GM12878 (cell line): ENCODE data around the gene RBM4. TPM values are rescaled to one million over a fixed set of nuclear protein-coding genes. Genes with fewer than 3 reads are reported as not detected.

Experiments used
- ATAC-seq: fragments of 200-7000 bp; cut with Tn5 transposase; 3 replicates; pipeline ENCODE4 v1.9.1; 2020; ENCODE audit warnings: mild to moderate bottlenecking, moderate library complexity
- BruUV-seq: library from RNA; stranded (reverse); fragments of 400-500 nt; replicated peaks from 2 replicates; lab custom pipeline; 2021; lab: Mats Ljungman, UMichigan
- CTCF ChIA-PET: fragments of 300-600 bp; sonication (Branson Sonifier 250); formaldehyde crosslinking; extraction: SDS; loops from one replicate; lab custom pipeline; 2021; ENCODE audit warnings: inconsistent platforms; lab: Yijun Ruan, JAX
- POLR2A ChIA-PET: fragments of 350-600 bp; formaldehyde crosslinking; extraction: SDS; loops from one replicate; lab custom pipeline; 2021; ENCODE audit warnings: inconsistent platforms; lab: Charles Lee
- RAD21 ChIA-PET: fragments of 300-600 bp; sonication (Branson Sonifier 250); formaldehyde crosslinking; loops from one replicate; lab custom pipeline; 2023; ENCODE audit warnings: antibody characterized with exemption; ENCODE audit not compliant: unreplicated experiment; lab: Charles Lee
- SMC1A ChIA-PET: fragments of 300-600 bp; sonication (Branson Sonifier 250); formaldehyde crosslinking; loops from one replicate; lab custom pipeline; 2023; ENCODE audit not compliant: unreplicated experiment, uncharacterized antibody; lab: Charles Lee
- DNase-seq: peaks from one replicate; pipeline ENCODE4 v3.0.0-alpha.2; 2011; ENCODE audit warnings: low read depth, low spot score
- FAIRE-seq: peaks from 3 replicates; lab custom pipeline; 2011; peaks lifted over from hg19 to GRCh38; lab: Jason Lieb, UNC
- H2AFZ ChIP-seq: 2 replicates; pipeline ENCODE4 v1.6.0; 2011; ENCODE audit warnings: low read depth, low read length, control low read depth; ENCODE audit not compliant: control insufficient read depth
- H3K27ac ChIP-seq: 2 replicates; pipeline ENCODE4 v1.5.1; 2011; ENCODE audit warnings: control low read depth; ENCODE audit not compliant: control insufficient read depth, insufficient read depth
- H3K27me3 ChIP-seq, 2 experiments: replicated peaks in 1 of 2; 2 replicates each; pipeline versions ENCODE4 v1.6.0 to v1.6.1; 2011; ENCODE audit warnings: low read length in 1 of 2; ENCODE audit not compliant: control insufficient read depth in 2 of 2, insufficient read depth in 2 of 2
- H3K36me3 ChIP-seq, 2 experiments: 2 replicates each; pipeline ENCODE4 v1.5.1; 2011; ENCODE audit warnings: low read length in 1 of 2; ENCODE audit not compliant: control insufficient read depth in 2 of 2, insufficient read depth in 2 of 2
- H3K4me1 ChIP-seq: 2 replicates; pipeline ENCODE4 v1.6.1; 2011; ENCODE audit warnings: mild to moderate bottlenecking, low read length, moderate library complexity, mixed read lengths; ENCODE audit not compliant: control insufficient read depth, insufficient read depth
- H3K4me2 ChIP-seq: 2 replicates; pipeline ENCODE4 v1.6.0; 2011; ENCODE audit warnings: control low read depth; ENCODE audit not compliant: control insufficient read depth, insufficient read depth
- H3K4me3 ChIP-seq: fragments of 200-600 bp; sonication (generic); 2 replicates; pipeline ENCODE4 v1.5.1; 2016
- H3K79me2 ChIP-seq: 2 replicates; pipeline ENCODE4 v1.6.0; 2011; ENCODE audit warnings: low read length; ENCODE audit not compliant: control insufficient read depth, insufficient read depth
- H3K9ac ChIP-seq: 2 replicates; pipeline ENCODE4 v1.8.0; 2011; ENCODE audit warnings: low read length, control low read depth, mixed read lengths; ENCODE audit not compliant: control insufficient read depth, insufficient read depth
- H3K9me3 ChIP-seq: replicated peaks from 3 replicates; pipeline ENCODE4 v1.5.1; 2011; ENCODE audit warnings: mild to moderate bottlenecking, low read length; ENCODE audit not compliant: control insufficient read depth, insufficient read depth
- H4K20me1 ChIP-seq: 2 replicates; pipeline ENCODE4 v1.6.0; 2011; ENCODE audit not compliant: control insufficient read depth, insufficient read depth
- ATF7 ChIP-seq: fragments of 450-650 bp; IDR thresholded peaks from 2 replicates; pipeline ENCODE4 v1.6.1; 2016; ENCODE audit warnings: low read depth, mild to moderate bottlenecking
- CHD4 ChIP-seq: fragments of 200-600 bp; sonication (generic); IDR thresholded peaks from 2 replicates; pipeline ENCODE4 v1.6.1; 2016; ENCODE audit warnings: mild to moderate bottlenecking
- DPF2 ChIP-seq: fragments of 450-650 bp; IDR thresholded peaks from 2 replicates; pipeline ENCODE4 v1.6.1; 2017; ENCODE audit warnings: mild to moderate bottlenecking
- HDAC2 ChIP-seq: fragments of 200-600 bp; sonication (generic); IDR thresholded peaks from 2 replicates; pipeline ENCODE4 v1.6.1; 2017
- JUNB ChIP-seq: IDR thresholded peaks from 2 replicates; pipeline ENCODE4 v1.6.1; 2016; ENCODE audit warnings: antibody characterized with exemption, mild to moderate bottlenecking
- KAT2A ChIP-seq: conservative IDR thresholded peaks from 2 replicates; pipeline ENCODE4 v1.6.1; 2011; ENCODE audit warnings: low read depth, low read length; ENCODE audit not compliant: control insufficient read depth
- NR2C1 ChIP-seq: fragments of 450-650 bp; IDR thresholded peaks from 2 replicates; pipeline ENCODE4 v1.6.1; 2017; ENCODE audit warnings: antibody characterized with exemption, mild to moderate bottlenecking, moderate library complexity
- RAD21 ChIP-seq: IDR thresholded peaks from 2 replicates; pipeline ENCODE4 v1.6.1; 2011; ENCODE audit warnings: mild to moderate bottlenecking, low read depth, low read length, moderate library complexity; ENCODE audit not compliant: insufficient read depth
- RUNX3 ChIP-seq: IDR thresholded peaks from 2 replicates; pipeline ENCODE4 v1.6.1; 2012; ENCODE audit warnings: low read length, inconsistent platforms
- STAT1 ChIP-seq: fragments of 450-650 bp; conservative IDR thresholded peaks from 2 replicates; pipeline ENCODE4 v1.6.1; 2014; ENCODE audit warnings: antibody characterized with exemption, mild to moderate bottlenecking
- WGBS: methylation state at CpG from one replicate; pipeline ENCODE4 v1.1.6; 2016; ENCODE audit warnings: low lambda C conversion rate; ENCODE audit not compliant: insufficient replicate concordance, insufficient coverage; ENCODE audit errors: missing lambda C conversion rate; 5-methylcytosine and 5-hydroxymethylcytosine counted together
- in situ Hi-C: fragments of 300-500 bp; cut with MboI; formaldehyde crosslinking; loops from 9 replicates; pipeline ENCODE4 v1.14.3; 2018; ENCODE audit warnings: mixed read lengths
- intact Hi-C: fragments of 100-400 bp; cut with micrococcal nuclease; formaldehyde crosslinking; loops from one replicate; pipeline ENCODE4 v1.14.2; 2022; ENCODE audit not compliant: unreplicated experiment
- polyA plus RNA-seq, 11 experiments: library from polyadenylated mRNA; depleted of rRNA in 4 of 11; unstranded in 6 of 11; stranded (reverse) in 5 of 11; fragments of >200 nt; fragmentation: Nextera tagmentation in 4 of 11; fragmentation: Illumina TruSeq in 1 of 11; extraction: Ambion mirVana in 4 of 11; extraction: Trizol in 1 of 11; gene quantifications; 1 replicate in 1 of 11; 2 replicates in 10 of 11; pipeline versions ENCODE4 v1.2.1 to v1.2.3, GENCODE V29; 2011 to 2016; ENCODE audit warnings: inconsistent platforms in 2 of 11, missing spikeins in 2 of 11, low read depth in 1 of 11
- total RNA-seq, 4 experiments: library from RNA; depleted of rRNA in 3 of 4; stranded (reverse); fragments of >200 nt in 3 of 4; fragmentation: Illumina TruSeq in 1 of 4; extraction: Trizol in 1 of 4; gene quantifications; 2 replicates each; pipeline versions ENCODE4 v1.2.1 to v1.2.3, GENCODE V29; 2013 to 2021
- TF ChIP-seq, protein P1 (sequence below): fragments of 450-650 bp; formaldehyde crosslinking; IDR thresholded peaks from 2 replicates; pipeline ENCODE4 v1.4.0; 2022; ENCODE audit warnings: mild to moderate bottlenecking, moderate library complexity
- TF ChIP-seq, protein P2 (sequence below): fragments of 450-650 bp; IDR thresholded peaks from 2 replicates; pipeline ENCODE4 v1.6.1; 2017; ENCODE audit warnings: low read depth, mild to moderate bottlenecking, moderate library complexity
- TF ChIP-seq, protein P3 (sequence below): fragments of 150-350 bp; IDR thresholded peaks from 2 replicates; pipeline ENCODE4 v1.6.1; 2016; ENCODE audit warnings: low read depth, low read length
- TF ChIP-seq, protein P4 (sequence below): fragments of 450-650 bp; IDR thresholded peaks from 2 replicates; pipeline ENCODE4 v1.6.1; 2018; ENCODE audit warnings: mild to moderate bottlenecking, low read depth, moderate library complexity; ENCODE audit not compliant: partially characterized antibody

The RBM4 gene
- total and polyA plus RNA-seq, 10 of the 15 experiments (the other 5 are each of a cell fraction or from before 2014, with no cell fraction given): 105 to 224 (median 138) TPM

DNA sequence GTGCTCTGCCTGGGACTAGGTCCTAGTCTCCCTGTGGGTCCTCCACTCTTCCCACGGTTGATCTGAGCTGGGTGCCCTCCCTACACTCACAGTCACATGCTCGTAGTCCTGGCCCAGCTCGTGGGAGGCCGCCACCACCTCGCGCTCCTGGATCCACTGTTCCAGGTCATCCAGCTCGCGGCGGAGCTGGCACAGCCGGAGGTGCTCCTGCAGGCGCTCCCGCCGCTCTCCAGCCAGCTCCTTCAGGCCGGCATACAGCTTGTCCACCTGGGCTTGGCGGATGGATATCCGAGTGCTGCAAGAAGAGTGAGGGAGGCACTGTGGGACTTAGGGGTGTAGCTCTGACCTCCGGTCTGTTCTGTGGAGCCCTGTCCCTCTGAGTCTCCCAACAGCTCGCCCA lies 53.9 kb downstream of the RBM4 start:
- WGBS: 78% methylated on average over 18 of the region's 18 CpGs
- no peaks in the 10 kb centered on the region for H3K36me3 ChIP-seq
- no peaks in the 10 kb centered on the region for H3K79me2 ChIP-seq
- intact Hi-C loops (no loop called here), in situ Hi-C loops (loop anchor here (5.0 kb wide), 2 partner anchors 140 to 190 kb away; no protein-coding TSS in a partner anchor)
- FAIRE-seq (no peak), ATAC-seq (no peak), DNase-seq (no peak)
- RAD21 ChIA-PET: interaction anchor here (1.0 to 2.3 kb wide), 2 partner anchors 14 to 141 kb away, joined by 4 to 15 read pairs; no protein-coding TSS in a partner anchor
- no peaks in the 10 kb centered on the region; a peak in 1 of 4 replicates for H3K27me3 ChIP-seq
- no TSS peak for BruUV-seq
- H4K20me1 ChIP-seq: no peaks in the 10 kb centered on the region
- no peak overlapping the region for H3K9ac ChIP-seq
- no peaks in the 10 kb centered on the region for H3K4me1 ChIP-seq
- SMC1A ChIA-PET: interaction anchor here (1.5 to 5.8 kb wide), 2 partner anchors 142 to 181 kb away, joined by 3 to 38 read pairs; no protein-coding TSS in a partner anchor
- CTCF ChIA-PET: interaction anchor here (0.9 to 1.4 kb wide), 8 partner anchors 15 to 191 kb away, joined by 3 to 6 read pairs (median 3); partner anchors contain the start of gene RBM4B
- no peak overlapping the region for H2AFZ ChIP-seq
- H3K4me2 ChIP-seq: no peak overlapping the region
- H3K4me3 ChIP-seq: no peak overlapping the region
- H3K27ac ChIP-seq: no peak overlapping the region
- POLR2A ChIA-PET: interaction anchor here (0.5 kb wide), 1 partner anchor 33 kb away, joined by 5 read pairs; no protein-coding TSS in a partner anchor
- no peaks in the 10 kb centered on the region for H3K9me3 ChIP-seq
- TF ChIP-seq ATF7: no peak
- TF ChIP-seq DPF2: no peak
- no peak for TF ChIP-seq RUNX3
- TF ChIP-seq, protein P1, sequence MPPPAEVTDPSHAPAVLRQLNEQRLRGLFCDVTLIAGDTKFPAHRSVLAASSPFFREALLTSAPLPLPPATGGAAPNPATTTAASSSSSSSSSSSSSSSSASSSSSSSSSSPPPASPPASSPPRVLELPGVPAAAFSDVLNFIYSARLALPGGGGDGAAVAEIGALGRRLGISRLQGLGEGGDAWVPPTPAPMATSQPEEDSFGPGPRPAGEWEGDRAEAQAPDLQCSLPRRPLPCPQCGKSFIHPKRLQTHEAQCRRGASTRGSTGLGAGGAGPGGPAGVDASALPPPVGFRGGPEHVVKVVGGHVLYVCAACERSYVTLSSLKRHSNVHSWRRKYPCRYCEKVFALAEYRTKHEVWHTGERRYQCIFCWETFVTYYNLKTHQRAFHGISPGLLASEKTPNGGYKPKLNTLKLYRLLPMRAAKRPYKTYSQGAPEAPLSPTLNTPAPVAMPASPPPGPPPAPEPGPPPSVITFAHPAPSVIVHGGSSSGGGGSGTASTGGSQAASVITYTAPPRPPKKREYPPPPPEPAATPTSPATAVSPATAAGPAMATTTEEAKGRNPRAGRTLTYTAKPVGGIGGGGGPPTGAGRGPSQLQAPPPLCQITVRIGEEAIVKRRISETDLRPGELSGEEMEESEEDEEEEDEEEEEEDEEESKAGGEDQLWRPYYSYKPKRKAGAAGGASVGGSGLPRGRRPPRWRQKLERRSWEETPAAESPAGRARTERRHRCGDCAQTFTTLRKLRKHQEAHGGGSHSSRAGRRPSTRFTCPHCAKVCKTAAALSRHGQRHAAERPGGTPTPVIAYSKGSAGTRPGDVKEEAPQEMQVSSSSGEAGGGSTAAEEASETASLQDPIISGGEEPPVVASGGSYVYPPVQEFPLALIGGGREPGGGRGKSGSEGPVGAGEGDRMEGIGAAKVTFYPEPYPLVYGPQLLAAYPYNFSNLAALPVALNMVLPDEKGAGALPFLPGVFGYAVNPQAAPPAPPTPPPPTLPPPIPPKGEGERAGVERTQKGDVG: no peak
- TF ChIP-seq NR2C1: no peak
- TF ChIP-seq, protein P2, sequence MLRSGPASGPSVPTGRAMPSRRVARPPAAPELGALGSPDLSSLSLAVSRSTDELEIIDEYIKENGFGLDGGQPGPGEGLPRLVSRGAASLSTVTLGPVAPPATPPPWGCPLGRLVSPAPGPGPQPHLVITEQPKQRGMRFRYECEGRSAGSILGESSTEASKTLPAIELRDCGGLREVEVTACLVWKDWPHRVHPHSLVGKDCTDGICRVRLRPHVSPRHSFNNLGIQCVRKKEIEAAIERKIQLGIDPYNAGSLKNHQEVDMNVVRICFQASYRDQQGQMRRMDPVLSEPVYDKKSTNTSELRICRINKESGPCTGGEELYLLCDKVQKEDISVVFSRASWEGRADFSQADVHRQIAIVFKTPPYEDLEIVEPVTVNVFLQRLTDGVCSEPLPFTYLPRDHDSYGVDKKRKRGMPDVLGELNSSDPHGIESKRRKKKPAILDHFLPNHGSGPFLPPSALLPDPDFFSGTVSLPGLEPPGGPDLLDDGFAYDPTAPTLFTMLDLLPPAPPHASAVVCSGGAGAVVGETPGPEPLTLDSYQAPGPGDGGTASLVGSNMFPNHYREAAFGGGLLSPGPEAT: no peak
- TF ChIP-seq HDAC2: no peak
- TF ChIP-seq RAD21: no peak
- no peak for TF ChIP-seq STAT1
- no peak for TF ChIP-seq CHD4
- TF ChIP-seq, protein P3, sequence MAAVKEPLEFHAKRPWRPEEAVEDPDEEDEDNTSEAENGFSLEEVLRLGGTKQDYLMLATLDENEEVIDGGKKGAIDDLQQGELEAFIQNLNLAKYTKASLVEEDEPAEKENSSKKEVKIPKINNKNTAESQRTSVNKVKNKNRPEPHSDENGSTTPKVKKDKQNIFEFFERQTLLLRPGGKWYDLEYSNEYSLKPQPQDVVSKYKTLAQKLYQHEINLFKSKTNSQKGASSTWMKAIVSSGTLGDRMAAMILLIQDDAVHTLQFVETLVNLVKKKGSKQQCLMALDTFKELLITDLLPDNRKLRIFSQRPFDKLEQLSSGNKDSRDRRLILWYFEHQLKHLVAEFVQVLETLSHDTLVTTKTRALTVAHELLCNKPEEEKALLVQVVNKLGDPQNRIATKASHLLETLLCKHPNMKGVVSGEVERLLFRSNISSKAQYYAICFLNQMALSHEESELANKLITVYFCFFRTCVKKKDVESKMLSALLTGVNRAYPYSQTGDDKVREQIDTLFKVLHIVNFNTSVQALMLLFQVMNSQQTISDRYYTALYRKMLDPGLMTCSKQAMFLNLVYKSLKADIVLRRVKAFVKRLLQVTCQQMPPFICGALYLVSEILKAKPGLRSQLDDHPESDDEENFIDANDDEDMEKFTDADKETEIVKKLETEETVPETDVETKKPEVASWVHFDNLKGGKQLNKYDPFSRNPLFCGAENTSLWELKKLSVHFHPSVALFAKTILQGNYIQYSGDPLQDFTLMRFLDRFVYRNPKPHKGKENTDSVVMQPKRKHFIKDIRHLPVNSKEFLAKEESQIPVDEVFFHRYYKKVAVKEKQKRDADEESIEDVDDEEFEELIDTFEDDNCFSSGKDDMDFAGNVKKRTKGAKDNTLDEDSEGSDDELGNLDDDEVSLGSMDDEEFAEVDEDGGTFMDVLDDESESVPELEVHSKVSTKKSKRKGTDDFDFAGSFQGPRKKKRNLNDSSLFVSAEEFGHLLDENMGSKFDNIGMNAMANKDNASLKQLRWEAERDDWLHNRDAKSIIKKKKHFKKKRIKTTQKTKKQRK: no peak
- TF ChIP-seq JUNB: no peak
- TF ChIP-seq KAT2A: no peak
- TF ChIP-seq, protein P4, sequence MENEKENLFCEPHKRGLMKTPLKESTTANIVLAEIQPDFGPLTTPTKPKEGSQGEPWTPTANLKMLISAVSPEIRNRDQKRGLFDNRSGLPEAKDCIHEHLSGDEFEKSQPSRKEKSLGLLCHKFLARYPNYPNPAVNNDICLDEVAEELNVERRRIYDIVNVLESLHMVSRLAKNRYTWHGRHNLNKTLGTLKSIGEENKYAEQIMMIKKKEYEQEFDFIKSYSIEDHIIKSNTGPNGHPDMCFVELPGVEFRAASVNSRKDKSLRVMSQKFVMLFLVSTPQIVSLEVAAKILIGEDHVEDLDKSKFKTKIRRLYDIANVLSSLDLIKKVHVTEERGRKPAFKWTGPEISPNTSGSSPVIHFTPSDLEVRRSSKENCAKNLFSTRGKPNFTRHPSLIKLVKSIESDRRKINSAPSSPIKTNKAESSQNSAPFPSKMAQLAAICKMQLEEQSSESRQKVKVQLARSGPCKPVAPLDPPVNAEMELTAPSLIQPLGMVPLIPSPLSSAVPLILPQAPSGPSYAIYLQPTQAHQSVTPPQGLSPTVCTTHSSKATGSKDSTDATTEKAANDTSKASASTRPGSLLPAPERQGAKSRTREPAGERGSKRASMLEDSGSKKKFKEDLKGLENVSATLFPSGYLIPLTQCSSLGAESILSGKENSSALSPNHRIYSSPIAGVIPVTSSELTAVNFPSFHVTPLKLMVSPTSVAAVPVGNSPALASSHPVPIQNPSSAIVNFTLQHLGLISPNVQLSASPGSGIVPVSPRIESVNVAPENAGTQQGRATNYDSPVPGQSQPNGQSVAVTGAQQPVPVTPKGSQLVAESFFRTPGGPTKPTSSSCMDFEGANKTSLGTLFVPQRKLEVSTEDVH: no peak
